Glomerular visceral epithelial cell (primary cell): ENCODE results near the gene PATJ.
A peak's percentile ranks its signal among the peaks of the same experiment; 100 is the strongest.
"Not testable (repeated sequence)": the region's sequence is repeated elsewhere in the genome, so short reads cannot be mapped to it uniquely, and the experiment has no call there.

Experiments used
- DNase-seq: peaks from one replicate; pipeline ENCODE4 v3.0.0-alpha.2; 2016; ENCODE audit errors: extremely low spot score

The PATJ gene

GRCh38 chr1:61950418-61950817 is 208.1 kb downstream of the PATJ start:
- peak; percentile 31 for DNase-seq

- DNase-seq: peak; percentile 91
Observed at GRCh38 chr1:61951731-61952580, 209.7 kb downstream of the PATJ start.

DNA sequence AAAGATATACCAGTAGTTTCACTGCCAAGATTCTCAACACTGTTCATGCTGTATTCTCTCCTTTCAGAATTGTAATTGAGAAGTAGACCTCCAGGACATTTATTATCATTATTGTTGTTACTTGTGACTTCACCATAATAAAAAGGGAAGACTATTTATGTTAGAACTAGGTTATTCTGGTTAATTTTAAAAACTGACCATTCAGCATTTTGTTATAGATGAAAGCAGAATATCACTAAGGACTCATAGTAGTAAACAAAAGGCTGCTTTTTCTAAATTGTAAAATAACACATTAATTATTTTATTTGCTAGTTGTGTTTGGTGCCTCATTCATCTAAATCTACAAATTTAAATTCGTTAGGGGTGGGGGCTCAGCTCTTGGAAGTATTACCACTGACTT is 210.4 kb downstream of the PATJ start:
- no peak for DNase-seq

DNA sequence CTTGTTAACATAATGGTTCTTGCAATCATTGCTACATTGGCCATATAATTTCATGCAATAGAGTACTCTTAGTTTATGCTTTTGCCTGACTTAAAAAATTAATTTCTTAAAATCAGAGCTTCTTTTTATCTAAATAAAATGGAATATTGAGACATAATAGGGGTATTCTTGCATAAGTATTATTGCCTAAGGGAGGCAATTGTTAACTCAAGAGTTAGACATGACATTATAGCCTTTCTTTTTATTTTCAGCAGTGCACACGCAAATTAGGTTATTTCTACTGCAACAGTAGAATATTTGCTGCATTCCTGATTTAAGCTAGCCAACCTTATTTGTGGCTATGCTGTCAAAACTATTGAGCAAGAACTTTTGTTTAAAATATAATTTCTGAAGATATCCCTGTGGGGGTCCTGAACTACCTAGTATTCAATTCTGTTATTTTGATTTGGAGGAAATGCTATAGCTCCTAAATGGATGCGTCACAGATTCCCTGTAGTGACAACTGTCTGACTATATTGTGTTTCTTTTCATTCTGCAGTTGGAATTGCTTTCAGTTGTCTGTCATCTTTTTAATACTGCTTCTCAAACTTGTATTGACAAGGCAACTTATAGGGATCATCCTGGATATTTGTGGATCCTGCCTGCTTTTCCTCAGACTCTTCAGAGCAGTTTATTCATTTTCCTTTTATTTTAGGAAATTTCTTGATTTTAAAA is 211.0 kb downstream of the PATJ start:
- no peak for DNase-seq

GRCh38 chr1:61953790-61954150 is 211.5 kb downstream of the PATJ start:
- DNase-seq: no peak

DNA sequence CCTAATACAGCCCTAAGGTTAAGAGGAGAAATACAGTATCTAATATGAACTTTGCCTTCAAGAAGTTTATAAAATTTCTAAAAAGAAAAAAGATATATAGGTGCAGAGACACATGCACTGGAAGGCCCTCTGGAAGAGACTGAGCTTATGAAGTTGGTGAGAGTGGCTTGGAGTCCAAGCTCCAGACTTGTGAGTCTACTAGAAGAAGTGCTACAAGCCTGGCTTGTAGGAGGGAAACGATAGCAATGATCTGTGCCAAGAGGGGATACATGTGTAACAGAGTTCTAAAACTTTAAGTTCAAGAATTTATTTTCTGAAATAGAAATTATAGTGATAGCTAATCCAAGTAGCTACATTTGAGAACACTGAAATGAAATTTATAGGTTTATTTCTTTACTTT is 213.0 kb downstream of the PATJ start:
- no peak for DNase-seq

DNA sequence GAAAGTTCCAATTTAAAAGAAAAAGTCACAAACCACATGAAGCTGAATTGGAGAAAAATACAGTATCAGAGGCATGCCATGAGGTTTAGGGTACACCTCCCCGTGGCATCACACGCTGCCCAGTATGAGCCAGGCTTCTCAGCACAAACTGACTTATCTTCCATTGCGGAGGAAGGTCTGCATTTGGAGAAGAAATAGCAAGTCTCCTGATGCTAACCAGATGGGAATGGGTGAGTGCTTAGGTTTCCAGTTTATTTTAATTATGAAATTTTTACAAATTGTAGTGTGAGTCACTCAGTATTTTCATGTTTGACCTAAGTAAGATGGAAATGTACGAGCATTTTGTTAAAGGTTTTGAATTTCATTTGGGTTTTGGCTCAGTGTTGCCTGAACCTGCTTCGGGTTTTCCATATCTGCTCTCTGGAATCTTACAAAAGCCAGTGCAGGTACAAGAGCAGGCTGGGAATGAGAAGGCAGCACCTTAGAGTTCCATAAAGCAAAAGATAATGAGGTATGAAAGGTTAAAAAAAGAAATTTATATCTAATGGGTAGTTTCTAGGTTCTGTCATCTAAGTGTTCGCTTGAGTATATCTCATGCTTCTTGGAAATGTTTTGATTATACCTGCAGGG is 213.9 kb downstream of the PATJ start:
- DNase-seq: no peak

DNA sequence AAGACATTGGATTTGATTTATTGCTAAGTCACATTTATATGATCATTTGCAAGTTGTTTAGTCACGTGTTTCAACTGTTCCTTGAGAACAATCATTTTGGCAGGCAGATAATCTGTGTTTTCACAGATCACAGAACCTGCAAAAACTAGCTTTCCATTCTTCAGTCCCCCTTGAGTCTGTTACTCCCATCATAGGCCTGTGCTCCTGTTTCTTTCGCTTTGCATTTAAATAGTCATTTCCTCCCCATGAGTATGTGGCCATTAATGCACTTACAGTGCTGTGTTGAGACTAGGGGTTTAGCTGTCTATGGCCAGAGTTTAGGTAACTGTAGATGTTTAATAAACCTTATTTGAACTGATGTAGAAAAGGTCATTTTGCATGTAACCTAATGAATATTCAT is 214.5 kb downstream of the PATJ start:
- no peak for DNase-seq

DNA sequence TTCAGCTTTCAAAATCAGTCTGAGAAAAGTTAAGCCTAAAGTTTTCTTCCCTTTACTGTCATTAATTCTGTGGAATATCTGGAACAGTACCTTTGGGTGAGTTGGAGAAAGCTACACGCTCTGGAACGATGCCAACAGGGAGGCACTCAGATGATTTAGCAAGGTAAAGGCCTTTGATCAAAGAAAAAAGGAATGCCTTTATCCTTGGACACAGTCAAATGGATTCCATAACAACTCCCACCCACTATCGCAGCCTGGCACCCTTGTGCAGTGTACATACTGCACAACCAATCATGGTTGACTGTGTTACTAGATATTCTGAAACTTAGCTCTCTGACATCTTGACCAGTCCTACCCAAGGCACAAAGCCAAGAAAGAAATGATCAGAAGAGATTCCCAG is 218.7 kb downstream of the PATJ start:
- DNase-seq: no peak

GRCh38 chr1:61962631-61963030 is 220.4 kb downstream of the PATJ start:
- DNase-seq: no peak

GRCh38 chr1:61966450-61967225 is 224.4 kb downstream of the PATJ start:
- not testable (repeated sequence) for DNase-seq

DNA sequence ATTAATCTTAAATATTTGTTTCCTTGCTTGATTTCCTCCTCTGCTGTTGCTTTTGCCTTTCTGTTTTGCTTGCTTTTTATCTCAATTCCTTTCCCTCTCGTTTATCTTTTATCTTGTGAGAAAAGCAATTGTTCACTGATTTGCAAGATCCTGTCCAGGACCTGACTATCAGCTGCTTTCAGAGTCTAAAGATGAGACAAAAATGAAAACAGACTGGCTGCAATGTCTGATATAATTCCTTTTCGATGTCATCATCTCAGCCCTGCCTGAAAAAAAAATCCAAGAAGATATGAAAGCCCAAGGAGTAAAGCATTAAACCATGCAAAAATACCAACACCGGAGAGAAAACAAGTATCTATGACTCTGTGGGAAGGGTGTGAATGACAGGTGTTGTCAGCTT is 225.5 kb downstream of the PATJ start:
- DNase-seq: no peak

DNA sequence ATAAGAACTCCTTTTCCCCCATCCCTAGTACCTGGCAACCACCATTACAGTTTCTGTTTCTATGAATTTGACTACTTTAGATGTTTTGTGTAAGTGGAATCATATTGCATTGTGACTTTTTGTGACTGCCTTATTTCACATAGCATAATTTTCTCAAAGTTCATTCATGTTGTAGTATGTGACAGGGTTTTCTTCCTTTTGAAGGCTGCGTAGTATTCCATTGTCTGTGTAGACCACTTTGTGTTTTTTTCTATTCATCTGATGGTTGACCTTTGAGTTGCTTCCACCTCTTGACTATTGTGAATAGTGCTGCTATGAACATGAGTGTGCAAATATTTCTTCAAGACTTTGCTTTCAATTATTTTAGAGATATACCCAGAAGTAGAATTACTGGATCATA is 226.6 kb downstream of the PATJ start:
- DNase-seq: no peak

DNA sequence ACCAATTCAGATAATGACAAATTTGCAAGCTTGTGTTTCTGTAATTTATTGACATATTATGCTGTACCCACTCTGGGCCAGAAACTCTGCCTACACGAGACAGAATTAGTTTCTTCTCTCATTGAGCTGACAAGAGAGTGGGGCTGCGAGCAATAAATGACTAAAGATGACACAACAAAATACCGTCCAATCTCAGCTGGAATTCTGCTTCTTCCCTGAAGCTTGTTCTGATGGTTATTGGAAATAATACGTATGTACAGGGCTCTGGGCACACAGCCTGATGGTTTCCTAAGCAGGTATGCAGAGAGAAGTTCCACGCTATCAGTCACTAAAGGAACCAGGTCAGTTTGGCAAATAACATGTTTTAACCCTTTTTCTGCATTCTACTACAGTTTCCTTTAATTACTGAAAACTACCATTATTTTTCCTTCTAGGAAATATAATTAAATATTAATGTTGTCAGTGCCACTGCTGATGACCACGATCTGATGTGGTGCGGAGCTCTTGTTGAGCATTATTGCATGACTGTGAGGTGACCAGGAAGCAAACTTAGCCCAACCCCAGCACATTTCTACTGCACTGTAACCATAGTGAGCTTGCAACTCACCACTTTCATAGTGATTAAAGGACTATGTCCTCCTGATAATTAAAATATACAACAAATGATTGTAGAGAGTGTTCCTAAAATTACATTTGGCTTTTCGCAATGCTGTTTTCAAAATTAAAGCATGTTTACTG is 231.0 kb downstream of the PATJ start:
- DNase-seq: no peak

GRCh38 chr1:61975638-61976037 is 233.4 kb downstream of the PATJ start:
- no peak for DNase-seq

- no peak for DNase-seq
Observed at GRCh38 chr1:61976566-61976965, 234.3 kb downstream of the PATJ start.

DNA sequence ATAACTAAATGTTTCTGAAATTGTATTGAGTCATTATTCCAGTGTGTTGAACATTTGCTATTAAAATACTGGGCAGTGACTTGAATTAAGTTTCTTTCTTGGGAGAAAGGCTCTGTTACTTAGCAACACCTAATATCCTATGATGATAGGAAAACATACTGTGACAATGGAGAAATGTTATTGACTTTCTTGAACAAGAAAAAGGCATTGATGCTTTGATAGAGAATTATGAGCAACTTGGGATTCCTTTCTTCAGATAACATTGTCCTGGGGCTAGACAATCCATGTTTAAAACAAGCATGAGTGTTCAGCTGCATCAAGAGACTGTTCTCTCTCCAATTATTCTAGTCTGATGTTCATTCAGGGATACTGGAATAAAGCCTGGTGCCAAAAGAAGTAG is 236.5 kb downstream of the PATJ start:
- DNase-seq: no peak

GRCh38 chr1:61979729-61980128 is 237.4 kb downstream of the PATJ start:
- no peak for DNase-seq

- DNase-seq: no peak
Observed at GRCh38 chr1:61980561-61980960, 238.3 kb downstream of the PATJ start.

- no peak for DNase-seq
Observed at GRCh38 chr1:61981870-61982660, 239.8 kb downstream of the PATJ start.

DNA sequence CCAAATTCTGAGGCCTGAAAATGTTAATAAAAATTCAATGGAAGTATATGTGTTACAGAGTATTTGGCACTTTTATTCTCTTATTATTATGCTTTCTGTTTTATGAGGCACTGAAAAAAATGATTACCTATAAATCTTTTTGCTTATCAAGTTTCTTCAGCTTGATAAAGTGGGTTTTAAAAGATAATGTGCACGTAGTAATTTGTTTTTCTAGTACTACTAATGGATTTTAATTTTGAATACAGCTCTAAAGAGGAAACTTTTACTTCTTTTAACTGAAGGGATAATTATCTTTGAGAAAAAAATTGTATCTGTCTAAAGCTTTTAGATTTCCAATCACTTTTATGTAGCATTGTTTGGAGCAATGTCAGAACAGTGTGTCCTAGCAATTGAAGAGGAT is 241.0 kb downstream of the PATJ start:
- no peak for DNase-seq
